Astrocyte (in vitro differentiated cells and primary cell): ENCODE measurements around the gene CYTH3. TPM values are rescaled to one million over a fixed set of nuclear protein-coding genes. Genes with fewer than 3 reads are reported as not detected.

Experiments used
- DNase-seq: peaks from one replicate; pipeline ENCODE4 v3.0.0-alpha.2; 2010; ENCODE audit warnings: low read depth
- FAIRE-seq: peaks from 2 replicates; lab custom pipeline; 2011; peaks lifted over from hg19 to GRCh38; lab: Jason Lieb, UNC
- H2AFZ ChIP-seq: 2 replicates; pipeline ENCODE4 v1.6.0; 2012; ENCODE audit warnings: low read depth, low read length, inconsistent platforms
- H3K27ac ChIP-seq: 2 replicates; pipeline ENCODE4 v1.5.1; 2011; ENCODE audit warnings: low read depth, low read length, inconsistent platforms
- H3K27me3 ChIP-seq: 2 replicates; pipeline ENCODE4 v1.6.0; 2011; ENCODE audit warnings: low read length, inconsistent platforms; ENCODE audit not compliant: insufficient read depth
- H3K36me3 ChIP-seq: 2 replicates; pipeline ENCODE4 v1.5.1; 2011; ENCODE audit warnings: low read length, inconsistent platforms; ENCODE audit not compliant: insufficient read depth
- H3K4me1 ChIP-seq: 2 replicates; pipeline ENCODE4 v1.5.1; 2011; ENCODE audit warnings: low read length, inconsistent platforms; ENCODE audit not compliant: insufficient read depth
- H3K4me2 ChIP-seq: 2 replicates; pipeline ENCODE4 v1.6.0; 2012; ENCODE audit warnings: low read length, inconsistent platforms
- H3K4me3 ChIP-seq: 2 replicates; pipeline ENCODE4 v1.5.1; 2011; ENCODE audit warnings: low read depth, mild to moderate bottlenecking, low read length, inconsistent platforms; ENCODE audit not compliant: insufficient read depth
- H3K79me2 ChIP-seq: 2 replicates; pipeline ENCODE4 v1.6.0; 2012; ENCODE audit warnings: mild to moderate bottlenecking, low read length, inconsistent platforms; ENCODE audit not compliant: insufficient read depth
- H3K9ac ChIP-seq: 2 replicates; pipeline ENCODE4 v1.6.0; 2012; ENCODE audit warnings: mild to moderate bottlenecking, low read length, inconsistent platforms
- H3K9me3 ChIP-seq: 2 replicates; pipeline ENCODE4 v1.5.1; 2012; ENCODE audit warnings: low read depth, mild to moderate bottlenecking, low read length, inconsistent platforms; ENCODE audit not compliant: insufficient read depth
- H4K20me1 ChIP-seq: 2 replicates; pipeline ENCODE4 v1.6.0; 2012; ENCODE audit warnings: low read length, inconsistent platforms; ENCODE audit not compliant: insufficient read depth
- H3K27ac Mint-ChIP-seq: one replicate; pipeline ENCODE4 v1.8.0; 2021; ENCODE audit warnings: mild to moderate bottlenecking, mixed read lengths; ENCODE audit not compliant: unreplicated experiment
- H3K27me3 Mint-ChIP-seq: one replicate; pipeline ENCODE4 v1.8.0; 2021; ENCODE audit warnings: low read depth, mixed read lengths; ENCODE audit not compliant: unreplicated experiment
- H3K36me3 Mint-ChIP-seq: one replicate; pipeline ENCODE4 v1.8.0; 2021; ENCODE audit warnings: low read depth, mixed read lengths; ENCODE audit not compliant: unreplicated experiment
- H3K4me1 Mint-ChIP-seq: one replicate; pipeline ENCODE4 v1.8.0; 2021; ENCODE audit warnings: low read depth, mixed read lengths; ENCODE audit not compliant: unreplicated experiment
- H3K4me3 Mint-ChIP-seq: one replicate; pipeline ENCODE4 v1.8.0; 2021; ENCODE audit warnings: mild to moderate bottlenecking, moderate library complexity, mixed read lengths; ENCODE audit not compliant: unreplicated experiment
- H3K9me3 Mint-ChIP-seq: one replicate; pipeline ENCODE4 v1.8.0; 2021; ENCODE audit warnings: mild to moderate bottlenecking, mixed read lengths; ENCODE audit not compliant: unreplicated experiment
- EZH2 ChIP-seq: IDR thresholded peaks from 2 replicates; pipeline ENCODE4 v1.6.1; 2012; ENCODE audit warnings: mild to moderate bottlenecking, low read length, inconsistent platforms; ENCODE audit not compliant: insufficient read depth
- total RNA-seq: library from RNA; stranded (reverse); gene quantifications from 2 replicates; pipeline ENCODE4 v1.2.1, GENCODE V29; 2021
- TF ChIP-seq, protein P1 (sequence below): IDR thresholded peaks from 2 replicates; pipeline ENCODE4 v1.5.1; 2011; ENCODE audit warnings: low read depth, mild to moderate bottlenecking, inconsistent platforms, low read length, moderate library complexity; ENCODE audit not compliant: insufficient read depth

Gene CYTH3
- total RNA-seq, 1 donor from 2014 or later: 29.3 TPM

DNA sequence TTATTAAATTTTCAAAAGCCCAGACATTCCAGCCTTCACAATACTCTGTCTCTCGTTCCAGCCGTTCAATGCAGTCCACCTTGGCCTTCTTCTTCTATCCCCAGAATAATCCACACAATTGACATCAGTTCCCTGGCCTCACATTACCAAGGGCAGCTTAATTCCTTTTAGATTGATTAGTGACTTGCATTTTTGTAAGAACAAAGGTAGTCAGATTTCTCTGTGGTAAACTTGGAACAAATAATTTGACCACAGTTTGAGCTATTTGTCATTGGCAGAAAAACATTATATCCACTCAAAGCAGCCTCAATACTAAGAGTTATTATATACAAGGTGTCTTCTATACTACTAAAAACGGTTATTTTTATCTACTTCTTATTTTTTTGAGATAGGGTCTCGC lies 5.1 kb upstream of the CYTH3 start:
- H3K9me3 ChIP-seq: no peaks in the 10 kb centered on the region
- no peaks in the 10 kb centered on the region for H3K79me2 ChIP-seq
- peak; percentile 68 for DNase-seq
- no peaks in the 10 kb centered on the region for H3K27me3 ChIP-seq
- H4K20me1 ChIP-seq: no peaks in the 10 kb centered on the region
- no peak for TF ChIP-seq EZH2
- TF ChIP-seq, protein P1, sequence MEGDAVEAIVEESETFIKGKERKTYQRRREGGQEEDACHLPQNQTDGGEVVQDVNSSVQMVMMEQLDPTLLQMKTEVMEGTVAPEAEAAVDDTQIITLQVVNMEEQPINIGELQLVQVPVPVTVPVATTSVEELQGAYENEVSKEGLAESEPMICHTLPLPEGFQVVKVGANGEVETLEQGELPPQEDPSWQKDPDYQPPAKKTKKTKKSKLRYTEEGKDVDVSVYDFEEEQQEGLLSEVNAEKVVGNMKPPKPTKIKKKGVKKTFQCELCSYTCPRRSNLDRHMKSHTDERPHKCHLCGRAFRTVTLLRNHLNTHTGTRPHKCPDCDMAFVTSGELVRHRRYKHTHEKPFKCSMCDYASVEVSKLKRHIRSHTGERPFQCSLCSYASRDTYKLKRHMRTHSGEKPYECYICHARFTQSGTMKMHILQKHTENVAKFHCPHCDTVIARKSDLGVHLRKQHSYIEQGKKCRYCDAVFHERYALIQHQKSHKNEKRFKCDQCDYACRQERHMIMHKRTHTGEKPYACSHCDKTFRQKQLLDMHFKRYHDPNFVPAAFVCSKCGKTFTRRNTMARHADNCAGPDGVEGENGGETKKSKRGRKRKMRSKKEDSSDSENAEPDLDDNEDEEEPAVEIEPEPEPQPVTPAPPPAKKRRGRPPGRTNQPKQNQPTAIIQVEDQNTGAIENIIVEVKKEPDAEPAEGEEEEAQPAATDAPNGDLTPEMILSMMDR: no peak
- no peak overlapping the region for H3K9ac ChIP-seq
- peaks cover 5% of the 10 kb centered on the region for H3K4me1 Mint-ChIP-seq
- no peaks in the 10 kb centered on the region for H3K36me3 Mint-ChIP-seq
- no peak overlapping the region for H3K4me3 ChIP-seq
- H2AFZ ChIP-seq: no peak overlapping the region
- H3K9me3 Mint-ChIP-seq: no peaks in the 10 kb centered on the region
- no peak overlapping the region for H3K27ac Mint-ChIP-seq
- no peak overlapping the region for H3K27ac ChIP-seq
- H3K36me3 ChIP-seq: no peaks in the 10 kb centered on the region
- peak overlapping the region; percentile 14 for H3K4me2 ChIP-seq
- peaks cover 5% of the 10 kb centered on the region for H3K27me3 Mint-ChIP-seq
- H3K4me3 Mint-ChIP-seq: no peak overlapping the region
- H3K4me1 ChIP-seq: peaks cover 13% of the 10 kb centered on the region
- FAIRE-seq: no peak

DNA sequence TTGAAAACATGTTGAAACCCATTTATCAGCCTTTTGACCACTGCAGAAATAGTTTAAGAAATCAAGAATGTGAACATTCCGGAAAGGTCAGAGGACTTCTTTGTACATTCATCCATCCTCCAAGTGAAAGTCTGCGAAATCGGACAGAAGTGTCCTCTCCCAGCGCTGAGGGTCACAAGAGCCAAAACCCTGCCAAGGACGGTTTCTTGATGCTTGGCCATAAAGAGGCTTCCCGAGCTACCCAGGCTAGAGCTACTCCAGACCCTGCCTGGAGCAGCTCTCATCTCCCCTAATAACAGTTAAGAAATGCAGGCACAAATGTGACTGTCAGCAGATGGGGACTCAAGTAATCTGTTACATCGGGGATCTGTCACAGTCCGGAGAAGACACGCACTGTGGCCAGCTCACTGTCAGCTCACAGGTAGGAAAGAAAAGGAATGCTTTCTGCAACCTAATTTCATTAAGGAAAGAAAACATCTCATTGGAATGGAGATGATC lies 4.5 kb upstream of the CYTH3 start:
- Histone ChIP-seq H4K20me1 (no peaks in the 10 kb centered on the region), H3K79me2 (peaks cover 1% of the 10 kb centered on the region), H3K36me3 (no peaks in the 10 kb centered on the region), H3K27me3 (no peaks in the 10 kb centered on the region), H3K27ac (no peak overlapping the region), H3K9ac (no peak overlapping the region), H3K4me3 (no peak overlapping the region), H3K4me1 (peaks cover 13% of the 10 kb centered on the region), H3K4me2 (peak overlapping the region; percentile 14), H2AFZ (no peak overlapping the region), H3K9me3 (no peaks in the 10 kb centered on the region)
- Mint-ChIP-seq H3K27ac (no peak overlapping the region), H3K36me3 (no peaks in the 10 kb centered on the region), H3K27me3 (peaks cover 5% of the 10 kb centered on the region), H3K4me1 (peaks cover 5% of the 10 kb centered on the region), H3K4me3 (no peak overlapping the region), H3K9me3 (no peaks in the 10 kb centered on the region)
- FAIRE-seq: no peak
- TF ChIP-seq, protein P1: no peak
- TF ChIP-seq EZH2: no peak
- no peak for DNase-seq

DNA sequence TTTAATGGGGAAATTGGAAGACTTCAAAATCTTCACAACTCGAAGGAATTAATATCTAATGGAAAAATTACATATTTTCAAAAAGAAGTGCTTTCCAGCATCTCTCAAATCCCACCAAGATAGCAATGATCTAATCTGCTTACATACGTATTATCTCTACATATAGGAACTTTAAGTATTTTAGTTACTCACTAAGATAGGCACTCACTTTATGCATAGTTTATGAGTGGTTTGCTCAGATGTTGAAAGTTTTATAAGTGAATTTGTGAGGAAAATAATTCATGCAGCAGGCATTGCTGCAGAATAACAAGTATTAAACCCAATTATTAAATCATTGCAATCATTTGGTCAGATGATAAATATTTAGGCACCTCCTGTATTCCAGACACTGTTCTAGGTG lies 2.3 kb upstream of the CYTH3 start:
- peaks cover 5% of the 10 kb centered on the region for H3K27me3 Mint-ChIP-seq
- DNase-seq (no peak), FAIRE-seq (no peak)
- no peak overlapping the region for H3K27ac ChIP-seq
- H3K4me1 Mint-ChIP-seq: peaks cover 12% of the 10 kb centered on the region
- H2AFZ ChIP-seq: no peak overlapping the region
- no peak overlapping the region for H3K4me3 ChIP-seq
- peaks cover 24% of the 10 kb centered on the region for H3K4me1 ChIP-seq
- no peaks in the 10 kb centered on the region for H3K27me3 ChIP-seq
- H3K36me3 ChIP-seq: no peaks in the 10 kb centered on the region
- H3K9me3 ChIP-seq: no peaks in the 10 kb centered on the region
- no peak overlapping the region for H3K4me2 ChIP-seq
- H3K36me3 Mint-ChIP-seq: no peaks in the 10 kb centered on the region
- no peak for TF ChIP-seq EZH2
- TF ChIP-seq, protein P1: no peak
- H3K9ac ChIP-seq: no peak overlapping the region
- peaks cover 23% of the 10 kb centered on the region for H3K79me2 ChIP-seq
- no peak overlapping the region for H3K27ac Mint-ChIP-seq
- H3K9me3 Mint-ChIP-seq: no peaks in the 10 kb centered on the region
- H3K4me3 Mint-ChIP-seq: no peak overlapping the region
- H4K20me1 ChIP-seq: peaks cover 15% of the 10 kb centered on the region
